Measurements from ENCODE around the gene RBM33.
"Not testable (repeated sequence)": the region's sequence is repeated elsewhere in the genome, so short reads cannot be mapped to it uniquely, and the experiment has no call there.

Gene RBM33

GRCh38 chr7:155815332-155816191 is 171.1 kb downstream of the RBM33 start:
- Histone ChIP-seq H2AFZ (ENCODE audit: low read depth) (peak overlapping the region; percentile 74), H3K36me3 (ENCODE audit: insufficient read depth) (no peaks in the 10 kb centered on the region)

GRCh38 chr7:155816192-155816508 is 171.7 kb downstream of the RBM33 start:
- no peaks in the 10 kb centered on the region for H3K36me3 ChIP-seq (ENCODE audit: insufficient read depth)
- H3K4me2 ChIP-seq = no peak overlapping the region
- H2AFZ ChIP-seq (ENCODE audit: low read depth) = peak overlapping the region; percentile 74; the same call in 1 of the 2 replicates
- no peaks in the 10 kb centered on the region for H3K79me2 ChIP-seq (ENCODE audit: insufficient read depth, low read depth)
- no peak for TF ChIP-seq CTCF (conservative IDR thresholded peaks at IDR 0.05; ENCODE audit: low read depth, low read length)
- no peak overlapping the region for H3K27ac ChIP-seq
- H3K9ac ChIP-seq = no peak overlapping the region
- peaks cover 4% of the 10 kb centered on the region for H3K4me1 ChIP-seq (ENCODE audit: low read depth, poor library complexity, severe bottlenecking)
- H3K27me3 ChIP-seq (ENCODE audit: insufficient read depth, low read depth) = peaks cover 11% of the 10 kb centered on the region; the same call in 1 of the 2 replicates
- no peak overlapping the region for H3K4me3 ChIP-seq (IDR thresholded peaks at IDR 0.05; ENCODE audit: insufficient read depth, low read depth, low read length)
- H4K20me1 ChIP-seq (ENCODE audit: insufficient read depth) = no peaks in the 10 kb centered on the region

More at GRCh38 chr7:155815332-155816191, 171.1 kb downstream of the RBM33 start:
- Histone ChIP-seq H3K27ac (no peak overlapping the region), H3K79me2 (ENCODE audit: insufficient read depth, low read depth) (no peaks in the 10 kb centered on the region), H3K9ac (no peak overlapping the region), H3K4me1 (ENCODE audit: low read depth, poor library complexity, severe bottlenecking) (peaks cover 4% of the 10 kb centered on the region), H3K4me3 (IDR thresholded peaks at IDR 0.05; ENCODE audit: insufficient read depth, low read depth, low read length) (no peak overlapping the region), H3K27me3 (ENCODE audit: insufficient read depth, low read depth) (peaks cover 17% of the 10 kb centered on the region; the same call in 1 of the 2 replicates), H4K20me1 (ENCODE audit: insufficient read depth) (no peaks in the 10 kb centered on the region), H3K4me2 (peak overlapping the region; percentile 48)
- TF ChIP-seq CTCF (conservative IDR thresholded peaks at IDR 0.05; ENCODE audit: low read depth, low read length) = peak; percentile 78

DNA sequence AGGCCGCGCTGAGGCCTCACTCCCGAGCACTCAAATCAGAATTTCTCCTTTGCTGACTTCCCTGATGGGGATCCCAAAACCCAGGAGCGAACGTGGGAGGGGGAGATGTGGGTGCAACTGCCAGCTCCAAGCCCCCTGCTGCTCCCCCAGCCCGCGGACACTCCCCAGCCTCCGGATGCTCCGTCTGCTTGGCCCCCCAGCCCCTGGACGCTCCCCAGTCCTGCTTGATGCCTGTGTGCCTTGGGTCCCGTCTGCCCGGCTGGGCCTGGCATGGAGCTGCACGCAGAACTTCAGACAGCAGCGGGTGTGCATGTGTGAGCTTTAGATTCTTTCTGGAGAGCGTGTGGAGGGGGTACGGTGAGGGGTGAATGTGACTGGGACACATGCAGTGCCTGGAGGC is 172.5 kb downstream of the RBM33 start:
- Histone ChIP-seq H3K36me3 (ENCODE audit: insufficient read depth) (no peaks in the 10 kb centered on the region), H3K27ac (no peak overlapping the region), H3K4me1 (ENCODE audit: low read depth, poor library complexity, severe bottlenecking) (peaks cover 4% of the 10 kb centered on the region), H3K79me2 (ENCODE audit: insufficient read depth, low read depth) (no peaks in the 10 kb centered on the region), H2AFZ (ENCODE audit: low read depth) (no peak overlapping the region), H3K4me3 (IDR thresholded peaks at IDR 0.05; ENCODE audit: insufficient read depth, low read depth, low read length) (no peak overlapping the region), H3K9ac (no peak overlapping the region), H3K4me2 (no peak overlapping the region), H3K27me3 (ENCODE audit: insufficient read depth, low read depth) (peaks cover 4% of the 10 kb centered on the region; the same call in 1 of the 2 replicates), H4K20me1 (ENCODE audit: insufficient read depth) (no peaks in the 10 kb centered on the region)
- no peak for TF ChIP-seq CTCF (conservative IDR thresholded peaks at IDR 0.05; ENCODE audit: low read depth, low read length)

- not testable (repeated sequence) for H3K4me1 ChIP-seq (ENCODE audit: low read depth, poor library complexity, severe bottlenecking); H3K27me3 ChIP-seq (ENCODE audit: insufficient read depth, low read depth); H4K20me1 ChIP-seq (ENCODE audit: insufficient read depth); H3K4me2 ChIP-seq; H3K27ac ChIP-seq; H2AFZ ChIP-seq (ENCODE audit: low read depth); H3K79me2 ChIP-seq (ENCODE audit: insufficient read depth, low read depth); H3K4me3 ChIP-seq (IDR thresholded peaks at IDR 0.05; ENCODE audit: insufficient read depth, low read depth, low read length); H3K9ac ChIP-seq; H3K36me3 ChIP-seq (ENCODE audit: insufficient read depth)
Observed at GRCh38 chr7:155817515-155817914, 173.1 kb downstream of the RBM33 start.

Measured in KMS-11 (cell line).